ENCODE results near the gene FAM168B.

DNA sequence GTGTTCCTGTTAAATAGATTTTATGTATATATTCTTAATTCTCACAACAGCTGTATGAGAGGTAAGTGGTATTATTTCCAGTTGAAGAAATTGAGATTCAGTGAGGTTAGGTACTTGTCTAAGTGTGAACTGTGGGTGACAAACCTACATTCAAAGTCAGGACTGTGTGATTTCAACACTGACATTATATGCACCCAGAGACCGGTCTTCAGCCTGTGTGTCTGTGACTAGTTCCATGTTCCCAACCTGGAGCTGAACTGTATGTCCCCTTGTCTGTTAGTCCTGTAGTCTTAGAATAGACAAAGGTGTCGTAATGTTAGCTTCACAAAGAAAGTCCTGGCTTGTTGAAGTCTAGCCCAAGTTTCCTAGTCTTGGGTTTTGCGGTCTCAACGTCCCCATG lies 29.2 kb upstream of the FAM168B start:
- TF ChIP-seq, protein P1, sequence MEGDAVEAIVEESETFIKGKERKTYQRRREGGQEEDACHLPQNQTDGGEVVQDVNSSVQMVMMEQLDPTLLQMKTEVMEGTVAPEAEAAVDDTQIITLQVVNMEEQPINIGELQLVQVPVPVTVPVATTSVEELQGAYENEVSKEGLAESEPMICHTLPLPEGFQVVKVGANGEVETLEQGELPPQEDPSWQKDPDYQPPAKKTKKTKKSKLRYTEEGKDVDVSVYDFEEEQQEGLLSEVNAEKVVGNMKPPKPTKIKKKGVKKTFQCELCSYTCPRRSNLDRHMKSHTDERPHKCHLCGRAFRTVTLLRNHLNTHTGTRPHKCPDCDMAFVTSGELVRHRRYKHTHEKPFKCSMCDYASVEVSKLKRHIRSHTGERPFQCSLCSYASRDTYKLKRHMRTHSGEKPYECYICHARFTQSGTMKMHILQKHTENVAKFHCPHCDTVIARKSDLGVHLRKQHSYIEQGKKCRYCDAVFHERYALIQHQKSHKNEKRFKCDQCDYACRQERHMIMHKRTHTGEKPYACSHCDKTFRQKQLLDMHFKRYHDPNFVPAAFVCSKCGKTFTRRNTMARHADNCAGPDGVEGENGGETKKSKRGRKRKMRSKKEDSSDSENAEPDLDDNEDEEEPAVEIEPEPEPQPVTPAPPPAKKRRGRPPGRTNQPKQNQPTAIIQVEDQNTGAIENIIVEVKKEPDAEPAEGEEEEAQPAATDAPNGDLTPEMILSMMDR (IDR thresholded peaks at IDR 0.05) = no peak
- TF ChIP-seq POLR2A (IDR thresholded peaks at IDR 0.05) = no peak
